GM12891 (cell line): ENCODE data around the gene STARD9.

Source experiments
- PAX5 ChIP-seq: IDR thresholded peaks from 2 replicates; pipeline ENCODE4 v1.6.1; 2011; ENCODE audit warnings: low read length, moderate library complexity, mild to moderate bottlenecking; ENCODE audit not compliant: insufficient read depth, severe bottlenecking
- POLR2A ChIP-seq: IDR thresholded peaks from 2 replicates; pipeline ENCODE4 v1.6.1; 2011; ENCODE audit warnings: low read depth, low read length, control low read depth
- POLR2AphosphoS5 ChIP-seq: IDR thresholded peaks from 2 replicates; pipeline ENCODE4 v1.6.1; 2011; ENCODE audit warnings: low read depth, low read length, control low read depth
- POU2F2 ChIP-seq: IDR thresholded peaks from 2 replicates; pipeline ENCODE4 v1.6.1; 2011; ENCODE audit warnings: low read depth, mild to moderate bottlenecking, control low read depth, low read length, moderate library complexity
- TAF1 ChIP-seq: IDR thresholded peaks from 2 replicates; pipeline ENCODE4 v1.6.1; 2011; ENCODE audit warnings: low read depth, low read length, control low read depth

DNA sequence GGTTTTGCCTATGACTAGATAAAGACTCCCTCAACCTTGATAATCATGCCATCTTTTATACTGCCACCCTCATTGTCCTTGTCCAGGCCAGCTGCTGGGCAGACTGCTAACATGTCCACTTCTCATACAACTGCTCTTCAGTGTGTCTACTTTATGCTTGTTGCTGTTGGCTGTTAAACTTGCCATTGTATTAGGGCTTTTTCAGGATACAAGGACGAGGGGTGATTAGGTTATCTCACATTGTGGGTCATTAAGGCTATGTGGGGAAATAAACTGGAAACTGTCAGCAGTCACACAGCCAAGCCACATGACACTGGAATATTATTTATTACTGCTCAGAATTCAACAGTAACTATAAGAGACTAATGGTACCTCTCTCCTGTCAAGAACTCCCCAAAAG lies 36.1 kb downstream of the STARD9 start:
- no peak for TF ChIP-seq POLR2A
- TF ChIP-seq PAX5 = no peak
- no peak for TF ChIP-seq POU2F2
- TF ChIP-seq POLR2AphosphoS5 = no peak
- no peak for TF ChIP-seq TAF1
